HCT116 (cell line): Measurements from ENCODE around the gene PSMC3IP. TPM values are rescaled to one million over a fixed set of nuclear protein-coding genes. Genes with fewer than 3 reads are reported as not detected.
"Not testable (repeated sequence)": the region's sequence is repeated elsewhere in the genome, so short reads cannot be mapped to it uniquely, and the experiment has no call there.

Experiments
- ATAC-seq: fragments of 200-7000 bp; cut with Tn5 transposase; 2 replicates; pipeline ENCODE4 v1.9.1; 2020; ENCODE audit warnings: mild to moderate bottlenecking, moderate library complexity
- BruUV-seq: library from RNA; stranded (reverse); fragments of 400-500 nt; replicated peaks from 2 replicates; lab custom pipeline; 2021; lab: Mats Ljungman, UMichigan
- CTCF ChIA-PET: fragments of 300-600 bp; sonication (Branson Sonifier 250); formaldehyde crosslinking; loops from one replicate; lab custom pipeline; 2021; ENCODE audit warnings: antibody characterized with exemption; lab: Charles Lee
- POLR2A ChIA-PET: fragments of 300-600, 350-600 bp; sonication (Branson Sonifier 250); formaldehyde crosslinking; loops from one replicate; lab custom pipeline; 2021; ENCODE audit warnings: antibody characterized with exemption; lab: Charles Lee
- RAD21 ChIA-PET, 2 experiments: fragments of 300-600 bp; sonication (Branson Sonifier 250); formaldehyde crosslinking; loops; one replicate each; lab custom pipeline; 2023; ENCODE audit warnings: low total read pairs in 2 of 2; ENCODE audit not compliant: uncharacterized antibody in 2 of 2, unreplicated experiment in 2 of 2, low non-redundant PET in 1 of 2; lab: Charles Lee
- DNase-seq: peaks from one replicate; pipeline ENCODE4 v3.0.0-alpha.2; 2010; ENCODE audit warnings: low read depth, low spot score
- H2AFZ ChIP-seq: fragments of 200-600 bp; shearing (Covaris generic), sonication (generic); 2 replicates; pipeline ENCODE4 v1.6.1; 2017; ENCODE audit warnings: low read depth, mixed run types, mixed read lengths, antibody characterized with exemption, low read length; ENCODE audit not compliant: poor library complexity, severe bottlenecking
- H3K27ac ChIP-seq: 2 replicates; pipeline ENCODE4 v1.5.1; 2012; ENCODE audit warnings: low read depth, low read length
- H3K27me3 ChIP-seq: fragments of 200-600 bp; sonication (generic); 2 replicates; pipeline ENCODE4 v1.6.1; 2016; ENCODE audit warnings: mixed run types, low read length, mixed read lengths; ENCODE audit not compliant: insufficient read depth
- H3K36me3 ChIP-seq, 2 experiments: fragments of 200-500 bp in 1 of 2; fragments of 200-600 bp in 1 of 2; sonication (Bioruptor generic) in 1 of 2; sonication (generic) in 1 of 2; 2 replicates each; pipeline versions ENCODE4 v1.5.1 to v1.6.1; 2014 to 2016; ENCODE audit warnings: low read length in 2 of 2, inconsistent platforms in 1 of 2, mixed read lengths in 1 of 2, mixed run types in 1 of 2; ENCODE audit not compliant: insufficient read depth in 2 of 2, control insufficient read depth in 1 of 2
- H3K4me1 ChIP-seq, 2 experiments: fragments of 200-600 bp in 1 of 2; sonication (generic) in 1 of 2; 2 replicates each; pipeline versions ENCODE4 v1.5.1 to v1.6.1; 2012 to 2017; ENCODE audit warnings: low read length in 2 of 2, inconsistent platforms in 1 of 2, mild to moderate bottlenecking in 1 of 2, mixed read lengths in 1 of 2, mixed run types in 1 of 2, moderate library complexity in 1 of 2; ENCODE audit not compliant: insufficient read depth in 2 of 2, control insufficient read depth in 1 of 2
- H3K4me2 ChIP-seq: fragments of 200-600 bp; sonication (generic); 2 replicates; pipeline ENCODE4 v1.6.1; 2017; ENCODE audit warnings: mixed run types, low read length, mixed read lengths
- H3K4me3 ChIP-seq, 2 experiments: fragments of 200-600 bp in 1 of 2; sonication (generic) in 1 of 2; replicated peaks in 1 of 2; 2 replicates each; pipeline ENCODE4 v1.5.1; 2011 to 2016; ENCODE audit warnings: low read length in 2 of 2, control low read depth in 1 of 2, low read depth in 1 of 2, mild to moderate bottlenecking in 1 of 2, mixed read lengths in 1 of 2, mixed run types in 1 of 2
- H3K79me2 ChIP-seq: fragments of 200-600 bp; sonication (generic); 2 replicates; pipeline ENCODE4 v1.6.1; 2017; ENCODE audit warnings: mild to moderate bottlenecking, mixed run types, low read length, moderate library complexity, mixed read lengths; ENCODE audit not compliant: insufficient read depth
- H3K9ac ChIP-seq: fragments of 200-600 bp; sonication (generic); 2 replicates; pipeline ENCODE4 v1.6.1; 2016; ENCODE audit warnings: low read length, mixed read lengths
- H3K9me2 ChIP-seq: fragments of 200-600 bp; sonication (generic), shearing (Covaris generic); 2 replicates; pipeline ENCODE4 v1.6.1; 2017; ENCODE audit warnings: mixed run types, mild to moderate bottlenecking, moderate library complexity; ENCODE audit not compliant: insufficient read depth
- H3K9me3 ChIP-seq, 2 experiments: fragments of 200-500 bp in 1 of 2; fragments of 200-600 bp in 1 of 2; sonication (Bioruptor generic) in 1 of 2; sonication (generic) in 1 of 2; 2 replicates each; pipeline ENCODE4 v1.6.1; 2014 to 2017; ENCODE audit warnings: low read length in 2 of 2, mixed read lengths in 2 of 2, inconsistent platforms in 1 of 2, low read depth in 1 of 2, mild to moderate bottlenecking in 1 of 2, mixed run types in 1 of 2, moderate library complexity in 1 of 2; ENCODE audit not compliant: control insufficient read depth in 1 of 2, insufficient read depth in 1 of 2
- H4K20me1 ChIP-seq: fragments of 200-600 bp; sonication (generic), shearing (Covaris generic); 2 replicates; pipeline ENCODE4 v1.6.1; 2017; ENCODE audit warnings: mixed run types, mild to moderate bottlenecking, moderate library complexity; ENCODE audit not compliant: insufficient read depth
- CTCF ChIP-seq, 3 experiments: fragments of 200-600 bp in 1 of 3; sonication (generic) in 1 of 3; IDR thresholded peaks in 2 of 3; conservative IDR thresholded peaks in 1 of 3; 2 replicates each; pipeline ENCODE4 v1.5.1; 2012 to 2017; ENCODE audit warnings: low read depth in 2 of 3, low read length in 2 of 3, antibody characterized with exemption in 1 of 3, borderline replicate concordance in 1 of 3, control low read depth in 1 of 3, mild to moderate bottlenecking in 1 of 3, mixed read lengths in 1 of 3, mixed run types in 1 of 3, moderate library complexity in 1 of 3; ENCODE audit not compliant: insufficient read depth in 1 of 3
- EZH2 ChIP-seq: fragments of 200-600 bp; sonication (generic); IDR thresholded peaks from 2 replicates; pipeline ENCODE4 v1.6.1; 2017; ENCODE audit warnings: antibody characterized with exemption, mixed run types
- MAX ChIP-seq: IDR thresholded peaks from 2 replicates; pipeline ENCODE4 v1.6.1; 2012
- SRF ChIP-seq: IDR thresholded peaks from 2 replicates; pipeline ENCODE4 v1.6.1; 2012; ENCODE audit warnings: low read depth
- YY1 ChIP-seq: IDR thresholded peaks from 2 replicates; pipeline ENCODE4 v1.6.1; 2011; ENCODE audit warnings: low read length, low read depth, moderate library complexity, mild to moderate bottlenecking; ENCODE audit not compliant: insufficient replicate concordance; ENCODE audit errors: extremely low read depth
- ZBTB33 ChIP-seq: IDR thresholded peaks from 2 replicates; pipeline ENCODE4 v1.6.1; 2011; ENCODE audit warnings: mild to moderate bottlenecking, low read length, moderate library complexity; ENCODE audit not compliant: insufficient replicate concordance; ENCODE audit errors: extremely low read depth
- ZNF274 ChIP-seq: fragments of 200-500 bp; sonication (Bioruptor generic); IDR thresholded peaks from 2 replicates; pipeline ENCODE4 v1.6.1; 2014; ENCODE audit warnings: mild to moderate bottlenecking, low read depth, low read length, inconsistent platforms
- intact Hi-C: fragments of 100-400 bp; cut with micrococcal nuclease; formaldehyde crosslinking; loops from 2 replicates; pipeline ENCODE4 v1.10.0; 2022
- total RNA-seq: library from RNA; stranded (reverse); gene quantifications from one replicate; pipeline ENCODE4 v1.2.1, GENCODE V29; 2021; ENCODE audit not compliant: unreplicated experiment

The PSMC3IP gene
- total RNA-seq, 1 experiment from 2014 or later: 24.3 TPM

- TF ChIP-seq CTCF (IDR thresholded peaks at IDR 0.05 in 2 of 3, conservative IDR thresholded peaks at IDR 0.05 in 1 of 3; ENCODE audit: borderline replicate concordance in 1 of 3, insufficient read depth in 1 of 3, low read depth in 2 of 3, low read length in 2 of 3) (no peak), YY1 (no peak), EZH2 (no peak), ZNF274 (no peak), SRF (no peak), MAX (no peak), ZBTB33 (no peak)
Measured at GRCh38 chr17:42541041-42541833, 36.3 kb downstream of the PSMC3IP start (continued).

- H3K27me3 ChIP-seq, DNase-seq, H3K79me2 ChIP-seq, BruUV-seq, H3K27ac ChIP-seq, H3K9ac ChIP-seq, H3K36me3 ChIP-seq, H3K9me2 ChIP-seq, intact Hi-C loops, CTCF ChIA-PET, ATAC-seq, POLR2A ChIA-PET, H4K20me1 ChIP-seq, H3K9me3 ChIP-seq, H3K4me3 ChIP-seq, RAD21 ChIA-PET, H2AFZ ChIP-seq: not testable (repeated sequence)
- H3K4me1 ChIP-seq: peaks cover 17 to 28% of the 10 kb centered on the region in 2 experiments
- 0 out of 2 replicates have a peak overlapping the region, but pooled peaks have one; percentile 37 for H3K4me2 ChIP-seq
Measured at GRCh38 chr17:42540558-42540957, 37.0 kb downstream of the PSMC3IP start.
